Esophagus (tissue), 2 donors: ENCODE data around the gene ACSM3. TPM values are rescaled to one million over a fixed set of nuclear protein-coding genes. Genes with fewer than 3 reads are reported as not detected.

Source experiments
- H3K27ac ChIP-seq, 2 donors: one replicate each; pipeline ENCODE4 v1.5.1; 2013; ENCODE audit warnings: low read depth in 2 of 2, mild to moderate bottlenecking in 2 of 2, inconsistent platforms in 1 of 2, low read length in 1 of 2, moderate library complexity in 1 of 2
- H3K27me3 ChIP-seq, 2 donors: one replicate each; pipeline ENCODE4 v1.6.1; 2013; ENCODE audit warnings: low read length in 2 of 2, control low read depth in 1 of 2, mild to moderate bottlenecking in 1 of 2; ENCODE audit not compliant: insufficient read depth in 2 of 2, control insufficient read depth in 1 of 2
- H3K36me3 ChIP-seq, 2 donors: one replicate each; pipeline ENCODE4 v1.6.1; 2013; ENCODE audit warnings: low read length in 1 of 2; ENCODE audit not compliant: control insufficient read depth in 2 of 2, insufficient read depth in 2 of 2
- H3K4me1 ChIP-seq, 2 donors: one replicate each; pipeline ENCODE4 v1.6.1; 2013; ENCODE audit warnings: low read length in 1 of 2; ENCODE audit not compliant: control insufficient read depth in 2 of 2, insufficient read depth in 2 of 2
- H3K4me3 ChIP-seq, 2 donors: one replicate each; pipeline ENCODE4 v1.5.1; 2013; ENCODE audit warnings: low read length in 2 of 2, mild to moderate bottlenecking in 2 of 2, low read depth in 1 of 2, moderate library complexity in 1 of 2
- H3K9me3 ChIP-seq, 2 donors: one replicate each; pipeline ENCODE4 v1.6.1; 2013; ENCODE audit warnings: mild to moderate bottlenecking in 2 of 2, low read depth in 1 of 2, low read length in 1 of 2, moderate library complexity in 1 of 2; ENCODE audit not compliant: control insufficient read depth in 2 of 2, insufficient read depth in 1 of 2
- WGBS, 2 donors: extraction: QIAGEN DNeasy Blood & Tissue Kit; methylation state at CpG; one replicate each; pipeline ENCODE4 v1.1.7; 2013; 5-methylcytosine and 5-hydroxymethylcytosine counted together
- polyA plus RNA-seq, 2 donors: library from polyadenylated mRNA; stranded (reverse); fragments of 200-250 nt; gene quantifications; one replicate each; pipeline ENCODE4 v1.2.3, GENCODE V29; 2013
- donor health status: healthy with polysubstance abuse.
- donor health status: Bipolar disorder and iron deficiency.

Gene ACSM3
- polyA plus RNA-seq, 2 donors: 3.3 to 6.3 TPM

GRCh38 chr16:20767577-20767976 lies 3.8 kb downstream of the ACSM3 start:
- H3K4me1 ChIP-seq: no peaks in the 10 kb centered on the region
- no peak overlapping the region for H3K4me3 ChIP-seq
- no peaks in the 10 kb centered on the region for H3K36me3 ChIP-seq
- no peaks in the 10 kb centered on the region for H3K27me3 ChIP-seq
- no peak overlapping the region for H3K27ac ChIP-seq
- H3K9me3 ChIP-seq: no peaks in the 10 kb centered on the region

- Histone ChIP-seq H3K27me3 (no peaks in the 10 kb centered on the region), H3K9me3 (no peaks in the 10 kb centered on the region), H3K4me3 (no peak overlapping the region), H3K36me3 (no peaks in the 10 kb centered on the region), H3K4me1 (no peaks in the 10 kb centered on the region), H3K27ac (no peak overlapping the region)
- WGBS, 2 donors: 87 to 92% methylated on average over 1 of the region's 1 CpG
Observed at GRCh38 chr16:20768121-20768520, 4.3 kb downstream of the ACSM3 start.

- Histone ChIP-seq H3K4me1 (no peaks in the 10 kb centered on the region), H3K36me3 (no peaks in the 10 kb centered on the region), H3K27me3 (no peaks in the 10 kb centered on the region), H3K27ac (no peak overlapping the region), H3K9me3 (no peaks in the 10 kb centered on the region), H3K4me3 (no peak overlapping the region)
- WGBS, 2 donors: 54 to 94% methylated on average over 1 of the region's 1 CpG
Observed at GRCh38 chr16:20768818-20769217, 5.0 kb downstream of the ACSM3 start.

GRCh38 chr16:20773679-20774078 lies 9.9 kb downstream of the ACSM3 start:
- Histone ChIP-seq H3K9me3 (no peaks in the 10 kb centered on the region), H3K36me3 (no peaks in the 10 kb centered on the region), H3K4me3 (no peak overlapping the region), H3K27me3 (no peaks in the 10 kb centered on the region), H3K4me1 (no peaks in the 10 kb centered on the region), H3K27ac (no peak overlapping the region)
- whole genome bisulfite sequencing, 2 donors: 75 to 88% methylated on average over 3 of the region's 3 CpGs

GRCh38 chr16:20774703-20775362 lies 11.0 kb downstream of the ACSM3 start:
- Histone ChIP-seq H3K36me3 (no peaks in the 10 kb centered on the region), H3K9me3 (no peaks in the 10 kb centered on the region), H3K27ac (no peak overlapping the region), H3K4me1 (no peaks in the 10 kb centered on the region), H3K27me3 (no peaks in the 10 kb centered on the region), H3K4me3 (no peak overlapping the region)
- 70 to 75% methylated on average over 7 of the region's 7 CpGs for WGBS, 2 donors

GRCh38 chr16:20781697-20782096 lies 17.9 kb downstream of the ACSM3 start:
- Histone ChIP-seq H3K9me3 (no peaks in the 10 kb centered on the region), H3K27me3 (no peaks in the 10 kb centered on the region), H3K4me3 (no peak overlapping the region), H3K27ac (no peak overlapping the region), H3K36me3 (no peaks in the 10 kb centered on the region), H3K4me1 (no peaks in the 10 kb centered on the region)
- 84 to 93% methylated on average over 1 of the region's 1 CpG for WGBS, 2 donors

GRCh38 chr16:20782470-20782869 lies 18.7 kb downstream of the ACSM3 start:
- no peaks in the 10 kb centered on the region for H3K27me3 ChIP-seq
- no peaks in the 10 kb centered on the region for H3K36me3 ChIP-seq
- H3K4me1 ChIP-seq: no peaks in the 10 kb centered on the region
- H3K9me3 ChIP-seq: no peaks in the 10 kb centered on the region
- WGBS, 2 donors: 90 to 95% methylated on average over 2 of the region's 2 CpGs
- H3K4me3 ChIP-seq: no peak overlapping the region
- no peak overlapping the region for H3K27ac ChIP-seq

- H3K36me3 ChIP-seq: no peaks in the 10 kb centered on the region
- H3K4me1 ChIP-seq: no peaks in the 10 kb centered on the region
- H3K4me3 ChIP-seq: no peak overlapping the region
- no peak overlapping the region for H3K27ac ChIP-seq
- no peaks in the 10 kb centered on the region for H3K27me3 ChIP-seq
- H3K9me3 ChIP-seq: no peaks in the 10 kb centered on the region
Observed at GRCh38 chr16:20784204-20784603, 20.4 kb downstream of the ACSM3 start.

GRCh38 chr16:20789130-20789529 lies 25.3 kb downstream of the ACSM3 start:
- Histone ChIP-seq H3K9me3 (no peaks in the 10 kb centered on the region), H3K27me3 (no peaks in the 10 kb centered on the region)

GRCh38 chr16:20791923-20792612 lies 28.3 kb downstream of the ACSM3 start:
- 86 to 95% methylated on average over 5 of the region's 5 CpGs for WGBS, 2 donors
- no peaks in the 10 kb centered on the region for H3K9me3 ChIP-seq
- H3K4me1 ChIP-seq: no peaks in the 10 kb centered on the region
- H3K36me3 ChIP-seq: peaks cover 2 to 3% of the 10 kb centered on the region in 2 donors
- no peak overlapping the region for H3K4me3 ChIP-seq
- no peaks in the 10 kb centered on the region for H3K27me3 ChIP-seq
- no peak overlapping the region for H3K27ac ChIP-seq

More at GRCh38 chr16:20789130-20789529, 25.3 kb downstream of the ACSM3 start:
- H3K4me1 ChIP-seq: no peaks in the 10 kb centered on the region
- no peak overlapping the region for H3K4me3 ChIP-seq
- H3K27ac ChIP-seq: no peak overlapping the region
- H3K36me3 ChIP-seq: peaks cover 0 to 2% of the 10 kb centered on the region in 2 donors
